Measurements from ENCODE around the gene TMTC2.

The TMTC2 gene

GRCh38 chr12:82872088-82872487 is 185.4 kb downstream of the TMTC2 start:
- Histone ChIP-seq H3K9ac (ENCODE audit: low read length) (no peak overlapping the region), H4K20me1 (ENCODE audit: insufficient read depth, low read length) (no peaks in the 10 kb centered on the region), H2AFZ (ENCODE audit: low read length) (no peak overlapping the region), H3K4me2 (ENCODE audit: low read length) (no peak overlapping the region), H3K9me2 (ENCODE audit: low read depth, low read length) (no peaks in the 10 kb centered on the region), H3K27ac (ENCODE audit: low read depth, low read length, poor library complexity, severe bottlenecking) (no peak overlapping the region), H3K9me3 (ENCODE audit: low read length) (no peaks in the 10 kb centered on the region), H3F3A (ENCODE audit: insufficient read depth, low read length) (no peaks in the 10 kb centered on the region), H3K4me3 (ENCODE audit: low read depth, low read length, poor library complexity, severe bottlenecking) (no peak overlapping the region), H3K36me3 (ENCODE audit: insufficient read depth, low read length) (no peaks in the 10 kb centered on the region), H3K79me2 (ENCODE audit: insufficient read depth, low read length) (no peaks in the 10 kb centered on the region), H3K27me3 (ENCODE audit: insufficient read depth, low read length) (no peaks in the 10 kb centered on the region), H3K4me1 (ENCODE audit: insufficient read depth, low read length, severe bottlenecking) (peaks cover 20% of the 10 kb centered on the region)
- TF ChIP-seq EZH2 (IDR thresholded peaks at IDR 0.05; ENCODE audit: borderline replicate concordance, low read length) (no peak), CTCF (IDR thresholded peaks at IDR 0.05; ENCODE audit: low read length) (no peak)

GRCh38 chr12:82873309-82873708 is 186.6 kb downstream of the TMTC2 start:
- no peak overlapping the region for H3K27ac ChIP-seq (ENCODE audit: low read depth, low read length, poor library complexity, severe bottlenecking)
- no peak overlapping the region for H2AFZ ChIP-seq (ENCODE audit: low read length)
- H3K4me2 ChIP-seq (ENCODE audit: low read length) = no peak overlapping the region
- peaks cover 20% of the 10 kb centered on the region for H3K4me1 ChIP-seq (ENCODE audit: insufficient read depth, low read length, severe bottlenecking)
- no peaks in the 10 kb centered on the region for H3K9me3 ChIP-seq (ENCODE audit: low read length)
- TF ChIP-seq EZH2 (IDR thresholded peaks at IDR 0.05; ENCODE audit: borderline replicate concordance, low read length) = no peak
- no peak for TF ChIP-seq CTCF (IDR thresholded peaks at IDR 0.05; ENCODE audit: low read length)
- H3K27me3 ChIP-seq (ENCODE audit: insufficient read depth, low read length) = no peaks in the 10 kb centered on the region
- no peaks in the 10 kb centered on the region for H3K36me3 ChIP-seq (ENCODE audit: insufficient read depth, low read length)
- H3K4me3 ChIP-seq (ENCODE audit: low read depth, low read length, poor library complexity, severe bottlenecking) = no peak overlapping the region
- H3K9ac ChIP-seq (ENCODE audit: low read length) = no peak overlapping the region
- no peaks in the 10 kb centered on the region for H3K79me2 ChIP-seq (ENCODE audit: insufficient read depth, low read length)
- no peaks in the 10 kb centered on the region for H4K20me1 ChIP-seq (ENCODE audit: insufficient read depth, low read length)
- H3F3A ChIP-seq (ENCODE audit: insufficient read depth, low read length) = no peaks in the 10 kb centered on the region
- no peaks in the 10 kb centered on the region for H3K9me2 ChIP-seq (ENCODE audit: low read depth, low read length)

GRCh38 chr12:82873951-82874350 is 187.2 kb downstream of the TMTC2 start:
- no peaks in the 10 kb centered on the region for H3K9me2 ChIP-seq (ENCODE audit: low read depth, low read length)
- no peaks in the 10 kb centered on the region for H4K20me1 ChIP-seq (ENCODE audit: insufficient read depth, low read length)
- H3K4me3 ChIP-seq (ENCODE audit: low read depth, low read length, poor library complexity, severe bottlenecking) = no peak overlapping the region
- peaks cover 20% of the 10 kb centered on the region for H3K4me1 ChIP-seq (ENCODE audit: insufficient read depth, low read length, severe bottlenecking)
- H3K4me2 ChIP-seq (ENCODE audit: low read length) = no peak overlapping the region
- TF ChIP-seq CTCF (IDR thresholded peaks at IDR 0.05; ENCODE audit: low read length) = no peak
- TF ChIP-seq EZH2 (IDR thresholded peaks at IDR 0.05; ENCODE audit: borderline replicate concordance, low read length) = no peak
- no peak overlapping the region for H3K27ac ChIP-seq (ENCODE audit: low read depth, low read length, poor library complexity, severe bottlenecking)
- H3K36me3 ChIP-seq (ENCODE audit: insufficient read depth, low read length) = no peaks in the 10 kb centered on the region
- no peaks in the 10 kb centered on the region for H3K79me2 ChIP-seq (ENCODE audit: insufficient read depth, low read length)
- H3K9ac ChIP-seq (ENCODE audit: low read length) = no peak overlapping the region
- H2AFZ ChIP-seq (ENCODE audit: low read length) = no peak overlapping the region
- no peaks in the 10 kb centered on the region for H3F3A ChIP-seq (ENCODE audit: insufficient read depth, low read length)
- no peaks in the 10 kb centered on the region for H3K27me3 ChIP-seq (ENCODE audit: insufficient read depth, low read length)
- H3K9me3 ChIP-seq (ENCODE audit: low read length) = no peaks in the 10 kb centered on the region
